Kidney epithelial cell (primary cell): ENCODE results near the gene CDK17. TPM values are rescaled to one million over a fixed set of nuclear protein-coding genes. Genes with fewer than 3 reads are reported as not detected.

Experiments used
- DNase-seq: peaks from one replicate; pipeline ENCODE4 v3.0.0-alpha.2; 2010; ENCODE audit warnings: low read depth
- H3K27me3 ChIP-seq: 2 replicates; pipeline ENCODE4 v1.6.0; 2011; ENCODE audit warnings: low read length; ENCODE audit not compliant: control insufficient read depth, insufficient read depth
- H3K36me3 ChIP-seq: 2 replicates; pipeline ENCODE4 v1.5.1; 2011; ENCODE audit warnings: low read length; ENCODE audit not compliant: control insufficient read depth, insufficient read depth
- H3K4me3 ChIP-seq: 2 replicates; pipeline ENCODE4 v1.5.1; 2011; ENCODE audit warnings: low read depth, mild to moderate bottlenecking, control low read depth, low read length
- CTCF ChIP-seq: IDR thresholded peaks from 2 replicates; pipeline ENCODE4 v1.5.1; 2011; ENCODE audit warnings: mild to moderate bottlenecking, moderate library complexity, low read length, control low read depth, inconsistent platforms; ENCODE audit not compliant: insufficient read depth, poor library complexity, severe bottlenecking
- total RNA-seq: library from RNA; depleted of rRNA; stranded (reverse); fragments of >200 nt; gene quantifications from 2 replicates; pipeline ENCODE4 v1.2.3, GENCODE V29; 2015

Gene CDK17
- total RNA-seq, 1 donor from 2014 or later: 46.4 TPM

DNA sequence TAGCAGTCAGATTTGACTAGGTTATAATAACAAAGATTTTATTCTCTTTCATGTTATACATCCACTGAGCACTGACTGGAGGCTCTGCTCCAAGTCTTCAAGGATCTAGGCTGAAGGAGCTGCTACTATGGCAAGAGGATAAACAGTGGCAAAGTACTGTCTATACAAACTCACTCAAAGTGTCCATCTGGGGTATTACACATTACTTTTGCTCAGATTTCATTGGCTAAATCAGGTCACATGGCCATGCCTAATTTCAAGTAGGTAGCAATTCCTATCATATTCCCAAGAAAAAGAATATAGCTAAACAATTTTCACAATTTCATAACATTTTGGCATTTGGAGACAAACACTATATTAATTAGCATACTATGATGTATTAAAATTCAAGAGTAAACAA is 40.9 kb downstream of the CDK17 start:
- Histone ChIP-seq H3K27me3 (no peaks in the 10 kb centered on the region), H3K36me3 (no peaks in the 10 kb centered on the region)
- no peak for TF ChIP-seq CTCF

DNA sequence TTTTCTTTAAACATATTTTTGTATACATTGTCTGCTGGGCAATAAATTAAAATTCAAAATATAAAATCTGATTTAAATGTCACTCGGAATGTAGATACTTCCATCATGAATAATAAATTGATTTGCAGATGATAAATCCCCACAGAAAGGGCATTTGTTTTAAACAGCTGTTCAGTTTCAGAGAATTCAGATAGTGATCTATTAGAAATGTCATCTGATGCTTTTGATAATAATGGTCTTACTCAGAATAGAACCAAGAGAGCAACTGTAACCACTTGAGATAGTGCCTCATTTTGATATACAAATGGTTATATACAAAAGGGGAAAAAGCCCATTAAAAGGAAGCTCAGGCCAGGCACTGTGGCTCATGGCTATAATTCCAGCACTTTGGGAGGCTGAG is 43.4 kb downstream of the CDK17 start:
- Histone ChIP-seq H3K27me3 (no peaks in the 10 kb centered on the region), H3K4me3 (no peak overlapping the region), H3K36me3 (no peaks in the 10 kb centered on the region)
- no peak for DNase-seq
- TF ChIP-seq CTCF: no peak

More for the DNA sequence above, 40.9 kb downstream of the CDK17 start:
- DNase-seq: no peak
- no peak overlapping the region for H3K4me3 ChIP-seq

DNA sequence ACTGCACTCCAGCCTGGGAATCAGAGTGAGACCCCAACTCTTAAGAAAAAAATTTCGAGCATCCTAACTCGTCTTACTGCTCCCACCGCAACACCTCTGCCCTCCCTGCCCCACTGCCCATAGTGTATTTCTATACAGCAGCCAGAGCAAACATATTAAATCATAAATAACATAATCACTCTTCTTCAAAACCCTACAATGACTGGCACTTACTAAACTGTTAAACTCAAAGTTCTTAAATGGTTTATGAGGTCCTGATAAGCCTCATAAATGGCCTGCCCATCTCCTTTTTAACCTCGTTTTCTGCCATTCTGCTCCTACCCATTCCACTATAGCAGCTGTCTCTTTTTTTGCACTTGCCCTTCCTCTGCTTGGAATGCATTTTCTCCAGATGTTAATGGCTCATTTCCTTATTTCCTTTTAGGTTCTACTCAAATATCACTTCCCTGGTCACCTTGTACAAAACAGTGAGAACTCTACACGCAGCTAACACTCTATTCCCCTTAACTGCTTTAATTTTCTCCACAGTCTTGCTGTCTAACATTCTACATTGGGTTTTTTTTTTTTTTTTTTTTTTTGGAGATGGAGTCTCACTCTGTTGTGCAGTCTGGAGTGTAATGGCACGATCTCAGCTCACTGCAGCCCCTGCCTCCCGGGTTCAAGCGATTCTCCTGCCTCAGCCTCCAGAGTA is 45.2 kb downstream of the CDK17 start:
- TF ChIP-seq CTCF: no peak
- Histone ChIP-seq H3K27me3 (no peaks in the 10 kb centered on the region), H3K4me3 (no peak overlapping the region), H3K36me3 (no peaks in the 10 kb centered on the region)
- DNase-seq: no peak

GRCh38 chr12:96354326-96354725 is 45.9 kb downstream of the CDK17 start:
- no peak for TF ChIP-seq CTCF
- DNase-seq: no peak
- H3K27me3 ChIP-seq: no peaks in the 10 kb centered on the region

DNA sequence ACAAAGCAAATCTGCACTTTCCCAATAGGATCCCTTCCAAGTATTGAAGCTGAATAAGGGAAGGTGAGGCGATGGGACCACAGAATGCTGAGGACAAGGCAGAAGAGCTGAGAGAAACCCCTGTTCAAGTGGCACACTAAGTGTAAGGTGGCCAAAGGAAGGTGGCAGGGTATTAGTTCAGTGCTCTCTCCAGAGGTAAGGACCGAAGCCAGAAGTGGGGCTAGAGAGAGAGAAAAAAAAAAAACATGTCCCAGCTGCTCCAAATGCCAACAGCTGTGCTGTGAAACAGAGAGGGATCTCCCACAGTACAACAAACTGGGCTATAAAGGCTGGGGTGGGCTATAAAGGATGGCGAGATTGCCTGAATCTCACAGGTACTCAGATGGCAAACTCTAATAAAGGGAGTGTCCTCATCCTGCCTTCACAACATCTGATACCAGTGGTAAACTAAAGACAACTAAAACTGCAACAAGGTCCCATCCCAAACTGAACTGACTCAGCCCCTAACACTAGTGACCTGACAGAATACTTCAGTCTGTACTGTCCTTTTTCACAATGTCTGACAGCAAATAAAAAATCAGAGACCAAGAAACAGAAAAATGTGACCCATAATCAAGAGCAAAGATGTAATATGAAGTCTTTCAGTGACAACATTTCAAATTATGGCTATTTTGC is 47.9 kb downstream of the CDK17 start:
- Histone ChIP-seq H3K27me3 (no peaks in the 10 kb centered on the region), H3K36me3 (no peaks in the 10 kb centered on the region), H3K4me3 (no peak overlapping the region)
- no peak for DNase-seq
- TF ChIP-seq CTCF: no peak

More at GRCh38 chr12:96354326-96354725, 45.9 kb downstream of the CDK17 start:
- Histone ChIP-seq H3K4me3 (no peak overlapping the region), H3K36me3 (no peaks in the 10 kb centered on the region)

- no peak for TF ChIP-seq CTCF
- DNase-seq: no peak
- no peak overlapping the region for H3K4me3 ChIP-seq
Observed at GRCh38 chr12:96350982-96351381, 49.3 kb downstream of the CDK17 start.

More at GRCh38 chr12:96350982-96351381, 49.3 kb downstream of the CDK17 start:
- Histone ChIP-seq H3K27me3 (no peaks in the 10 kb centered on the region), H3K36me3 (no peaks in the 10 kb centered on the region)
